ENCODE measurements around the gene SIAE.

DNA sequence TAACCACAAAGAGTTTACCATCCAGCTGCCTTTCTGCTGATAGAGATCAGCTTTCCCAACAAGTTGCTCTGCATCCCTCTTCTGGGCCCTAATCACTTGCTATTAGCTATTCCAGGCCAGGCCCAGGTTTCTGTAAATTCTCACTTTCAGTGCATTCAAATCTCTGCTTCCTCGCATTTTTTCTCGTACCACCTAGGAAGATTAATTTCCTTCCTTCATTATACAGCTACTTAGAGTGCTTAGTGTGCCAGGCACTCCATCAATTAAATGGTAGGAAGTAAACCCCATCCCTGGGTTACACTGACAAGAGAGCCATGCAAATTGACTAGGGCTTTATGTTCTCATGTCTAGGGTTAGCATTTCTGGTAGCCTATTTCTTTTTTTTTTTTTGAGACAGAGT is 9.7 kb downstream of the SIAE start:
- TF ChIP-seq, protein P1, sequence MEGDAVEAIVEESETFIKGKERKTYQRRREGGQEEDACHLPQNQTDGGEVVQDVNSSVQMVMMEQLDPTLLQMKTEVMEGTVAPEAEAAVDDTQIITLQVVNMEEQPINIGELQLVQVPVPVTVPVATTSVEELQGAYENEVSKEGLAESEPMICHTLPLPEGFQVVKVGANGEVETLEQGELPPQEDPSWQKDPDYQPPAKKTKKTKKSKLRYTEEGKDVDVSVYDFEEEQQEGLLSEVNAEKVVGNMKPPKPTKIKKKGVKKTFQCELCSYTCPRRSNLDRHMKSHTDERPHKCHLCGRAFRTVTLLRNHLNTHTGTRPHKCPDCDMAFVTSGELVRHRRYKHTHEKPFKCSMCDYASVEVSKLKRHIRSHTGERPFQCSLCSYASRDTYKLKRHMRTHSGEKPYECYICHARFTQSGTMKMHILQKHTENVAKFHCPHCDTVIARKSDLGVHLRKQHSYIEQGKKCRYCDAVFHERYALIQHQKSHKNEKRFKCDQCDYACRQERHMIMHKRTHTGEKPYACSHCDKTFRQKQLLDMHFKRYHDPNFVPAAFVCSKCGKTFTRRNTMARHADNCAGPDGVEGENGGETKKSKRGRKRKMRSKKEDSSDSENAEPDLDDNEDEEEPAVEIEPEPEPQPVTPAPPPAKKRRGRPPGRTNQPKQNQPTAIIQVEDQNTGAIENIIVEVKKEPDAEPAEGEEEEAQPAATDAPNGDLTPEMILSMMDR (IDR thresholded peaks at IDR 0.05), result no peak
- TF ChIP-seq POLR2A (IDR thresholded peaks at IDR 0.05), result no peak

Data from testis (tissue), 2 donors.